Keratinocyte (primary cell): ENCODE measurements around the gene CD1B.

ENCODE experiments used
- EZH2 ChIP-seq: IDR thresholded peaks from one replicate; pipeline ENCODE4 v1.6.1; 2012; ENCODE audit warnings: inconsistent platforms, mild to moderate bottlenecking, low read length, moderate library complexity
- TF ChIP-seq, protein P1 (sequence below), 3 experiments: IDR thresholded peaks in 1 of 3; conservative IDR thresholded peaks in 1 of 3; optimal IDR thresholded peaks in 1 of 3; 2 replicates in 2 of 3; 3 replicates in 1 of 3; pipeline versions ENCODE3 to v1.5.1; 2011; ENCODE audit warnings: low read length in 3 of 3, mild to moderate bottlenecking in 3 of 3, moderate library complexity in 2 of 3, control low read depth in 1 of 3, inconsistent platforms in 1 of 3; ENCODE audit not compliant: insufficient read depth in 2 of 3; ENCODE audit errors: extremely low read depth in 1 of 3

DNA sequence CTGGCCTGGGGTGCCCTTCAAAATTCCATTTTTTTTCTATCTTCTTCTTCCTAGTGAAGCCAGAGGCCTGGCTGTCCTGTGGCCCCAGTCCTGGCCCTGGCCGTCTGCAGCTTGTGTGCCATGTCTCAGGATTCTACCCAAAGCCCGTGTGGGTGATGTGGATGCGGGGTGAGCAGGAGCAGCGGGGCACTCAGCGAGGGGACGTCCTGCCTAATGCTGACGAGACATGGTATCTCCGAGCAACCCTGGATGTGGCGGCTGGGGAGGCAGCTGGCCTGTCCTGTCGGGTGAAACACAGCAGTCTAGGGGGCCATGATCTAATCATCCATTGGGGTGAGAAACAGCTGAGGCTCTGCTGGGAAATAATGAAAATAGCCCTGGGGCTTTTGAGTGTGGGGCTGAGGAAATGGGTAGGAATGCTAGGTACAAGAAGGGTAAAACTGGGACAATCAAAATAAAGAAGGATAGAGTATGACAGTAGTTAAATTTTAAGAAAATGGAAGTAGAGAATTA is 24.5 kb upstream of the CD1B start:
- TF ChIP-seq, protein P1, sequence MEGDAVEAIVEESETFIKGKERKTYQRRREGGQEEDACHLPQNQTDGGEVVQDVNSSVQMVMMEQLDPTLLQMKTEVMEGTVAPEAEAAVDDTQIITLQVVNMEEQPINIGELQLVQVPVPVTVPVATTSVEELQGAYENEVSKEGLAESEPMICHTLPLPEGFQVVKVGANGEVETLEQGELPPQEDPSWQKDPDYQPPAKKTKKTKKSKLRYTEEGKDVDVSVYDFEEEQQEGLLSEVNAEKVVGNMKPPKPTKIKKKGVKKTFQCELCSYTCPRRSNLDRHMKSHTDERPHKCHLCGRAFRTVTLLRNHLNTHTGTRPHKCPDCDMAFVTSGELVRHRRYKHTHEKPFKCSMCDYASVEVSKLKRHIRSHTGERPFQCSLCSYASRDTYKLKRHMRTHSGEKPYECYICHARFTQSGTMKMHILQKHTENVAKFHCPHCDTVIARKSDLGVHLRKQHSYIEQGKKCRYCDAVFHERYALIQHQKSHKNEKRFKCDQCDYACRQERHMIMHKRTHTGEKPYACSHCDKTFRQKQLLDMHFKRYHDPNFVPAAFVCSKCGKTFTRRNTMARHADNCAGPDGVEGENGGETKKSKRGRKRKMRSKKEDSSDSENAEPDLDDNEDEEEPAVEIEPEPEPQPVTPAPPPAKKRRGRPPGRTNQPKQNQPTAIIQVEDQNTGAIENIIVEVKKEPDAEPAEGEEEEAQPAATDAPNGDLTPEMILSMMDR (optimal IDR thresholded peaks at IDR 0.05 in 1 of 3, IDR thresholded peaks at IDR 0.05 in 1 of 3, conservative IDR thresholded peaks at IDR 0.05 in 1 of 3; ENCODE audit: extremely low read depth in 1 of 3, insufficient read depth in 2 of 3, low read length in 3 of 3), result no peak
- no peak for TF ChIP-seq EZH2
